ENCODE results near the gene CHMP2A.

DNA sequence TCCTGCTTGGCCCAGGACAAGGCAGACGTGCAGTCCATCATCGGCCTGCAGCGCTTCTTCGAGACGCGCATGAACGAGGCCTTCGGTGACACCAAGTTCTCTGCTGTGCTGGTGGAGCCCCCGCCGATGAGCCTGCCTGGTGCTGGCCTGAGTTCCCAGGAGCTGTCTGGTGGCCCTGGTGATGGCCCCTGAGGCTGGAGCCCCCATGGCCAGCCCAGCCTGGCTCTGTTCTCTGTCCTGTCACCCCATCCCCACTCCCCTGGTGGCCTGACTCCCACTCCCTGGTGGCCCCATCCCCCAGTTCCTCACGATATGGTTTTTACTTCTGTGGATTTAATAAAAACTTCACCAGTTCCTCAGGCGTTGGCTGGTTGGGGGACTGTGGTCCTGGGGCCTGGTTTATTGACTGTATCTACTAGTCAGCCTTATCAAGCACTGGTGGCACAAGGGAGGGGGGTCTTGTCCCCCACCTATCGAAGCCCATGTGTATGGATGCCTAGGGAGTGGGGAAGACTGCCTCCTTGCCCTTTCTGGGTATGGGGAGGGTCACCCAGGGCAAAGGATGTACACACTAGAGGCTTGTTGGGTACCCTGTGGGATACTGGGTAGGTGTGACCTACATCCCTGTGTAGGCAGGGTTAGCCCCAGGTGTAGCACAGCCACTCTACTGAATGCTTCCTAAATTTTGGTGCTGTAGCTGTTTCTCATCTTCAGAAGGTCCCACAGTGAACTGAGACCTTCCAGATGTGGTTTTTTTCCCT lies 4.4 kb downstream of the CHMP2A start:
- TF ChIP-seq POLR2A (IDR thresholded peaks at IDR 0.05) (no peak), POLR2AphosphoS5 (IDR thresholded peaks at IDR 0.05) (no peak)

Data from gastroesophageal sphincter (tissue), 2 donors.